WTC11 (cell line): ENCODE data around the gene PPP3CA.

Experiments
- ELF4 ChIP-seq: sonication (generic); formaldehyde crosslinking; IDR thresholded peaks from 2 replicates; pipeline ENCODE4 v1.8.1; 2022; ENCODE audit warnings: low read depth, mild to moderate bottlenecking, moderate library complexity, missing genetic modification reagents
- TF ChIP-seq, protein P1 (sequence below): sonication (generic); formaldehyde crosslinking; IDR thresholded peaks from 2 replicates; pipeline ENCODE4 v1.8.0; 2022; ENCODE audit warnings: mild to moderate bottlenecking, missing genetic modification reagents
- TF ChIP-seq, protein P2 (sequence below): sonication (generic); formaldehyde crosslinking; IDR thresholded peaks from 2 replicates; pipeline ENCODE4 v1.8.1; 2022; ENCODE audit warnings: missing genetic modification reagents, borderline replicate concordance
- TF ChIP-seq, protein P3 (sequence below): fragments of 200-600 bp; IDR thresholded peaks from 2 replicates; pipeline ENCODE4 v1.8.0; 2022; ENCODE audit warnings: antibody characterized with exemption

DNA sequence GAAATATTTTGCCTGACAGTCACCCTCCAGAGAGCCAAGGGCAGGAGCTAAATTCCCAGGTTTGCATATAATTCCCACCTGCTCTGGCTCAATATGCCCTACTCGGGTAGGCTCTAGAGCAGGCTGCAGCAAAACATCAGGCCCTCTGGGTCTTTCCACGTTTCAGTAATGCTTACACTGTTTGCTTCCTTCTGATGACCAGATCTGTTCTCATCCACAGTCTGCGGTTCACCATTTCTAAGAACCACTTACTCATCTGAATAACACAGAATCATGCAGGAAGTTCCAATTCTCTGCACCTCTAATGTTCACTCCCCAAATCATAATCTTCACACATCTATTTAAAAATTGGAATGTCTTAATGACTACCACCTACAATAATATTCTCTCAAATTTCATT, 141.4 kb downstream of the PPP3CA start:
- no peak for TF ChIP-seq ELF4
- TF ChIP-seq, protein P1, sequence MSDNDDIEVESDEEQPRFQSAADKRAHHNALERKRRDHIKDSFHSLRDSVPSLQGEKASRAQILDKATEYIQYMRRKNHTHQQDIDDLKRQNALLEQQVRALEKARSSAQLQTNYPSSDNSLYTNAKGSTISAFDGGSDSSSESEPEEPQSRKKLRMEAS (CRISPR knock-in tag) = no peak
- TF ChIP-seq, protein P2, sequence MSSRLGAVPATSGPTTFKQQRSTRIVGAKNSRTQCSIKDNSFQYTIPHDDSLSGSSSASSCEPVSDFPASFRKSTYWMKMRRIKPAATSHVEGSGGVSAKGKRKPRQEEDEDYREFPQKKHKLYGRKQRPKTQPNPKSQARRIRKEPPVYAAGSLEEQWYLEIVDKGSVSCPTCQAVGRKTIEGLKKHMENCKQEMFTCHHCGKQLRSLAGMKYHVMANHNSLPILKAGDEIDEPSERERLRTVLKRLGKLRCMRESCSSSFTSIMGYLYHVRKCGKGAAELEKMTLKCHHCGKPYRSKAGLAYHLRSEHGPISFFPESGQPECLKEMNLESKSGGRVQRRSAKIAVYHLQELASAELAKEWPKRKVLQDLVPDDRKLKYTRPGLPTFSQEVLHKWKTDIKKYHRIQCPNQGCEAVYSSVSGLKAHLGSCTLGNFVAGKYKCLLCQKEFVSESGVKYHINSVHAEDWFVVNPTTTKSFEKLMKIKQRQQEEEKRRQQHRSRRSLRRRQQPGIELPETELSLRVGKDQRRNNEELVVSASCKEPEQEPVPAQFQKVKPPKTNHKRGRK (CRISPR knock-in tag) = no peak
- TF ChIP-seq, protein P3, sequence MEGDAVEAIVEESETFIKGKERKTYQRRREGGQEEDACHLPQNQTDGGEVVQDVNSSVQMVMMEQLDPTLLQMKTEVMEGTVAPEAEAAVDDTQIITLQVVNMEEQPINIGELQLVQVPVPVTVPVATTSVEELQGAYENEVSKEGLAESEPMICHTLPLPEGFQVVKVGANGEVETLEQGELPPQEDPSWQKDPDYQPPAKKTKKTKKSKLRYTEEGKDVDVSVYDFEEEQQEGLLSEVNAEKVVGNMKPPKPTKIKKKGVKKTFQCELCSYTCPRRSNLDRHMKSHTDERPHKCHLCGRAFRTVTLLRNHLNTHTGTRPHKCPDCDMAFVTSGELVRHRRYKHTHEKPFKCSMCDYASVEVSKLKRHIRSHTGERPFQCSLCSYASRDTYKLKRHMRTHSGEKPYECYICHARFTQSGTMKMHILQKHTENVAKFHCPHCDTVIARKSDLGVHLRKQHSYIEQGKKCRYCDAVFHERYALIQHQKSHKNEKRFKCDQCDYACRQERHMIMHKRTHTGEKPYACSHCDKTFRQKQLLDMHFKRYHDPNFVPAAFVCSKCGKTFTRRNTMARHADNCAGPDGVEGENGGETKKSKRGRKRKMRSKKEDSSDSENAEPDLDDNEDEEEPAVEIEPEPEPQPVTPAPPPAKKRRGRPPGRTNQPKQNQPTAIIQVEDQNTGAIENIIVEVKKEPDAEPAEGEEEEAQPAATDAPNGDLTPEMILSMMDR = no peak
